Lower leg skin (tissue), 3 donors: ENCODE data around the gene PRICKLE2.

ENCODE experiments used
- POLR2A ChIP-seq, 2 donors: fragments of 450-650 bp; IDR thresholded peaks; one replicate each; pipeline ENCODE4 v1.6.1; 2016 to 2017; ENCODE audit warnings: antibody characterized with exemption in 2 of 2, mild to moderate bottlenecking in 1 of 2, moderate library complexity in 1 of 2
- TF ChIP-seq, protein P1 (sequence below), 3 donors: fragments of 450-650 bp; IDR thresholded peaks; one replicate each; pipeline ENCODE4 v1.5.1; 2016; ENCODE audit warnings: antibody characterized with exemption in 3 of 3, mild to moderate bottlenecking in 3 of 3, moderate library complexity in 2 of 3

GRCh38 chr3:64262574-64263114, 37.4 kb upstream of the PRICKLE2 start:
- no peak for TF ChIP-seq POLR2A (IDR thresholded peaks at IDR 0.05)
- TF ChIP-seq, protein P1, sequence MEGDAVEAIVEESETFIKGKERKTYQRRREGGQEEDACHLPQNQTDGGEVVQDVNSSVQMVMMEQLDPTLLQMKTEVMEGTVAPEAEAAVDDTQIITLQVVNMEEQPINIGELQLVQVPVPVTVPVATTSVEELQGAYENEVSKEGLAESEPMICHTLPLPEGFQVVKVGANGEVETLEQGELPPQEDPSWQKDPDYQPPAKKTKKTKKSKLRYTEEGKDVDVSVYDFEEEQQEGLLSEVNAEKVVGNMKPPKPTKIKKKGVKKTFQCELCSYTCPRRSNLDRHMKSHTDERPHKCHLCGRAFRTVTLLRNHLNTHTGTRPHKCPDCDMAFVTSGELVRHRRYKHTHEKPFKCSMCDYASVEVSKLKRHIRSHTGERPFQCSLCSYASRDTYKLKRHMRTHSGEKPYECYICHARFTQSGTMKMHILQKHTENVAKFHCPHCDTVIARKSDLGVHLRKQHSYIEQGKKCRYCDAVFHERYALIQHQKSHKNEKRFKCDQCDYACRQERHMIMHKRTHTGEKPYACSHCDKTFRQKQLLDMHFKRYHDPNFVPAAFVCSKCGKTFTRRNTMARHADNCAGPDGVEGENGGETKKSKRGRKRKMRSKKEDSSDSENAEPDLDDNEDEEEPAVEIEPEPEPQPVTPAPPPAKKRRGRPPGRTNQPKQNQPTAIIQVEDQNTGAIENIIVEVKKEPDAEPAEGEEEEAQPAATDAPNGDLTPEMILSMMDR (IDR thresholded peaks at IDR 0.05): no peak
